Measurements from ENCODE around the gene FCAMR.

FCAMR gene

DNA sequence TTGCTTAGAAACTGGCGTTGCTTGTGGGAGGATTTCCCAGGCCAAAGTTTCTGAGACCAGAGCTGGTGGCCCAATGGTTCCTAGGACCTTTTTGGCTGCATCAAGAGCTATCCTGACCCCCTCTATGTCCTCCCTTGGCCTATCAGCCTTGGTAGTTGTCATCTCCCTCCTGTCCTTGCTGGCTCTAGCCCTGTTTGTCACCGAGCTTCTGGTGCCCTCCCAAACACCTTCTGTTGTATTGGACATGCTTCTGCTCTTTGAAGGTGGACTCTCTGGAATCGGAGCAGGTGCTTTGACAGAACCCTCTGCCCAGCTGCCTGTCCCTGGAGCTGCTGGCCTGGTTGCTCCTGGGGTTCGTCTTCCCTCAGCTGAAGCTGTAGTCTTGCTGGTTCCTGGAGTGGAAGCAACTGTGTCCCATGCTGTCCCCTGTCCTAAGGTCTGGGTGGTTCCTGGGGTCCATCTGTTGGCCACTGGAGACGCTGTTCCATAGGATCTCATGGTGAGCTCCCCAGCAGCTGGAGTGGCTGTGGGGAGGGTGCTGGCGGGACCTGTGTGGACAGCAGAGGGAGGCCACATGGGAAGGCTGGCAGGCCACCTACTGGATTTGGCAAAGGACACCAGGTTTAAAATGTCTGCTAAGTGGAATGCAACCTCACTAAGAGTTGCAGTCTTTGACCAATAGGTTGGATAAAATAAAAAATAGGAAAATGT, 9.4 kb downstream of the FCAMR start:
- DNase-seq (ENCODE audit: low read depth) = no peak

DNA sequence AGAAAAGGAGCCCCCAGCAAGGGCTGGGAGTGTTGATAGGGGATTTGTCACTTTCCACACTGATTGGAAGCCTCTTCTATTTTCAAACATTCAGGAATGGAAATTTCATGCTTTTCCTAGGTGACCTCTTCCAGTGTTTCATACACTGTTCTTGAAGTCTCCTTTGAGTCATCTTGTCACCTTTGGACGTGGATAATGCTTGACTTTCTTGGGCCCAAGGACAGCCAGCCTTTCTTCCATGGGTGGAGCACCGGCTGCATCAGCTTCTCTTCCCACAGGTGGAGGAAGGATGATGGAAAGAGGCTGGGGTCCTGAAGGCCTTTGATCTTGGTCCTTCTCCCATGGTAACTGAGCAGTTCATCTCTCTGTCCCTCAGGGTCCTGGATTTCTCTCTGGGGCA, 12.1 kb downstream of the FCAMR start:
- DNase-seq (ENCODE audit: low read depth) = no peak

DNA sequence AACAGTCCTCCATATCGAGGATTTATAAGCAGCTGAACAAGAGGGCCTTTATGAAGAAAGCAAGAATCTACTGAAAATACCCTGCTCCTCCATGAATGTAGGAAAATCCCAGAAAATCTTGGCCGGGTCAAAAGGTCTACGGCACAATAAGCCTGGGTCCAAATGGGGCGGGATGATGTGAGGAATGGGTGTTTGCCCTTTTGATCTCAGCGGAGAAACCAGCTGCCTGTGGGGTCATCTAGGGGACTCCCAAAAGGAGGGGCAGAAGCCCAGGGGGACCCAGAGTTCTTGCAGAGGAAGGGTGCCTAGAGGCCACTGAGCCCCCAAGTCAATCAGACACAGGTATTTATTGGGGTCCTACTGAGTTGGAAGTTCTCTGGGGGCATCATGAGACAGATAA, 12.6 kb downstream of the FCAMR start:
- no peak for DNase-seq (ENCODE audit: low read depth)

DNA sequence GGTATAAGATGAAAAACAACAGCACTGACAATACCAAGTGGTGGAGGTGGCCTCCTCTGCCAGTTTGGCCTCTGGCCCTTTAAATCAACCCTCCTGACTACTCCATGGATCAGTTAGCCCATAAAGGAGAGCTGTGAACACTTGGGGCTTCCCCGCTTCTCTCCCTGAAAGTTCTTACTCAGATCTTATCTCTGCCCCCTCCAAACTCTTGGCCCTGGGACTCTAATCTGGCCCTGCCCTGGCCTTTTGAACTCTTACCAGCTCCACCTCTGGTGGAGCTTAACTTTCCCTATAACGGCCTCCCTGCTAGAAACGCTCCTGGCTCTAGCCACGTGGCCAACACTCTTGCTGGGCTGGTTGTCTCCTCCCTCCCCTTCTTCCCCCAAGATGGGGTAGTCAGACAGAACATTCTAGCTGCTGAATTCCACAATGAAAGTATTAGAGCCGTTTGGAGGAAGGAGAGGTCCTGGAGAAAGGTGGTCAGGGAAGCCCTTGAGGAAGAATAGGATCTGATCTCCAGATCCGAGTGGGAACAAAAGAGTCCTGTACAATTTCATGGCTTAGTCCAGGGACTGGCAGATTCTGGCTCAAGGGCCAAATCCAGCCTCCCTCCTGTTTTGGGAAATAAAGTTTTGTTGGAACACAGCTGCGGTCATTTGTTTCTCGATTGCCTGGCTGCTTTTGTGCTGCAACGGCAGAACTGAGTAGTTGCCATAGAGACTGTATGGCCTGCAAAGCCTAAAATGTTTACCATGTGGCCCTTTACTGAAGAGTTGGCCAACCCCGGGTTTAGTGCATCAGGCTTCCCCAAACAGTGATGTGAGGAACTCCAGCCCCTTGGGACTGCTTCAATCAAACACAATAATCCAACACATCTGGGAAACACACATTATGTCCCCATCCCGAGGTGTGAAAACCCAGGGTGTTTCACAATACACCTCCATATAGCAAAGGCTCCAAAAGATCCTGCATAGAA, 14.5 kb downstream of the FCAMR start:
- DNase-seq (ENCODE audit: low read depth) = no peak

DNA sequence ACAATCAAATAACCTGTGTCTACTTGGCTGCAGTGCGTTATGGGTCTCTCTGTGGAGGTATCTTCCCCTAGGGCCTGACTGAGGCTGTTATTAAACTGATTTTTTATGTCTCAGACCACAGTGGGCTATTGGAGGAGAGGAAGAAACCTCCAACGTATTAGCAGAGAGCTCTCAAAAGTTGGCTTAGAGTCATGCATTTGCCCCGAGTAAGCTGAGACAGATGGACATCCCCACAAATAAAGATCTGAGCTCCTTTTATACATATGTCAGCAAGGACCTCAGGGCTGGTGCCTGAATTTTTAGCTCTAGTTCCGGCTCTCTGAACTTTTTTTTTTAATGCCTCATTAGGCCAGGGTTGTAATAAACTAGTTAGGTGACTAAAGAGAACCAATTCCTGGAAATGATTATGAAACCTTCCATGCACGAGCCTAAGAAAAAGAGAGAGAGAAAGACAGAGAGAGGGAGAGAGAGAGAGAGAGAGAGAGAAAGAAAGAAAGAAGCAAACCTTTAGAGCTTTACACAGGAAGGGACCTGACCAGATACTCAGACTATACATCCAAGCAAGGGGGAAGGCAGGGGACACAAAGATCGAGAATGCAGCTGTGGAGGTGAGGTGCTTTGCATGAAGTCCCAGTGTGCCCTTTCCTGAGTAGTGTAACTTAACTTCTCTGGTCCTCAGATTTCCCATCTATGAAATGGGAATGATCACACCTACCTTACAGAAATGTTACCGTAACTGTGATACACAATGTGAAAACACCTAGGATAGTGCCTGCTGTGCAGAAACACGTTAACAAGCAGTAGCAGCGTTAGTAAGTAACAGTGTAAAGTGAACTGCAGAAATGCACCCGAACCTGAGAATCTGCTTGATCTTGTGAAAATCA, 15.6 kb downstream of the FCAMR start:
- no peak for DNase-seq (ENCODE audit: low read depth)

DNA sequence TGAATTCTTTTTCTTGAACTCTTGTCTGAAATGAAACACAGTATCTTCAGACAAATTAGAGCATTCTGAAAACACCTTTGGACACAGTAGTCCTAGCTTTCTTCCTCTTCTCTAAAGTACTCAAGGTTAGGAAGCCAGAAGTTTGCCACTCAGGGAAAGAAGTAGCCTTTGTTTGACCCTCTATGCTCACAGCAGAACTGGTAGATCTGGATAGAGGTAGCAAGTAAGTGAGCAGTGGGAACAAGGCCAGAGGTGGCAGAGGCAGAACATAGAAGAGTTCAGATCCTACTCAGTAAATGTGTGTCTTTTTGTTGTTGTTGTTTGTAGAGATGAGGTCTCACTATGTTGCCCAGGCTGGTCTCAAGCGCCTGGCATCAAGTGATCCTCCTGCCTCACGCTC, 16.6 kb downstream of the FCAMR start:
- no peak for DNase-seq (ENCODE audit: low read depth)

DNA sequence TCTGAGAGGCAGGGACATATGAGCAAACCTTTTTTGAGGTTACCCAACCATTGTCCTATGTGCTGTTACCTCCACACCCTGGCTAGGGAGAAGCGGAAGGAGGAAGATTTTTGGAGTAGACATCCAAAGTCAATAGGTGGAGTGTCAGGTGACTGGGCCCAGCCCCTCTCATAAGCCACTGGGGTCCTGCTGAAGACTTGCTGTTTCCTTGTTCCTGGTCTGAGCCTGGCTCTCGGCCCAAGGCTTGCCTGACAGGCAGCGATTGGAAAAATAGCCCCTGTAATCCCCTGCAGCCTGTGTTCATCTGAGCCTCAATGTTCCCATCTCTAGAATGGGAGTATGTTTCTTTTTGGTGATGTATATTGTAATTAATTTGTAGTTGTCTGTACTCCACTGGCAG, 17.1 kb downstream of the FCAMR start:
- no peak for DNase-seq (ENCODE audit: low read depth)

DNA sequence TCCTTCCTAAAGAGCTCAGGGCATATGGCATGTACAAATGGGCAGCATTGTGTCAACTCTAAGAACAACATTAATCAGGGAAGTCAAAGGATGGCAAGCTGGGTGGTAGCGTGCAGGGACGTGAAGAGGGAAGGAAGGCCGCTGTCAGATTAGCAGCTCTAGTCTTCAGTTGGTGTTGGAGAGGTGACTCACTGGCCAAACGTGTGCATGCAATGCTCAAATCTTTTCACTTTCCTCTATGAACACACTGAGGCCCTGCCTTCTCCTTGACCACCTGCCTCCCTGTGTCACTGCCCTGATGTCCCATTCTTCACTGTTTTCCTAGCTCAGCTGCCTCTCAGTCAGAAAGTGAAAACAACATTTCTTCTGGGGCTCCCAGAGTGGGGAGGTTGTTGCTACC, 18.1 kb downstream of the FCAMR start:
- no peak for DNase-seq (ENCODE audit: low read depth)

DNA sequence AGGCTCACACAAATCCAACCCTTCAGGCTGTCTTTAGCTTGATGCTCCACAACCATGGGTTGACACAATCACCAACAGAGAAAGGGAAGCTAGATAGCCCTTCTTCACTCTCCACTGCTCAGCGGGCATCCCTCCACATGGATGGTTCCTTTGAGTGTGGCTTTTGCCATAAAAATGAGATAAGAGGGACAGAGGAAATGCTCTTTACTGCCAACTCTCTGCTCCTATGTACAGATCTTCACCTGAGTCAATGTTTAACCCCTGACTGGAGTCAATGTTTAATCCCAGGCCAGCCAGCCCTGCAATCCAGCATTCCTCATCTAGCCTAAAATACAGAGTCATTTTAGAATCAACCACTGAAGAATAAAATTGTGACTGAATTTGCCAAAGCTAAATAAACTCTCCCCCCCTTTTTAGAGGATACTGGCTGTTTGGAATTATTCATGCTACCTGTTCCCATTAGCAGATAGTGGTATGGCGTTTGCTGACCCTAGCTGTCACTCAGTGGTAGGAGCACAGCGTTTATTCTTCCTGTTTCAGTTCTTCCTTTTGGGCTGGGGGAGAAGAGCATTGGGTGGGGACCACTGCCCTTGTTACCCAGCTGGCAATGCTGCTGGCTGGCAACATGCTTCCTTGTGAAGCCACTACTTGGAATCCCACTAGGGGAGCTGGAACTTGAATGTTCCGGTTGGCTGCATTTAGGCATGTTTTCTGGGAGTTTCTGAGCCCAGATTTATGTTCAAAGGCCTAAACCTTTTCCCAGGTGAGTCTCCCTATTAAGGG, 18.8 kb downstream of the FCAMR start:
- DNase-seq (ENCODE audit: low read depth) = no peak

DNA sequence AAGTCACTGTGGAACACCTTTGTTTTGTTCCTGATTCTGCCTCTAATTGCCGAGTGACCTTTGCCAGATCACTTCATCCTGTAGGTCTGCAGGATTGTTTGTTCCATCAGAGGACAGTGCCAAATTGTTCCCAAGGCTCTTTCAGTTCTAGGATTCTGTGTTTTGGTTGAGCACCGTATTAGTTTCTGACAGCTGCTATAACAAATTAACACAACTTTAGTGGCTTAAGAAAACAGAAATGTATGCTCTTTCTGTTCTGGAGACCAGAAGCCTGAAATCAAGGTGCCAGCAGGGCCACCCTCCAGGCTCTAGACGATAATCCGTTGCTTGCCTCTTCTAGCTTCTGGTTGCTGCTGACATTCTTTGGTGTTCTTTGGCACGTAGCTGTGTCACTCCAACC, 20.6 kb downstream of the FCAMR start:
- DNase-seq (ENCODE audit: low read depth) = no peak

DNA sequence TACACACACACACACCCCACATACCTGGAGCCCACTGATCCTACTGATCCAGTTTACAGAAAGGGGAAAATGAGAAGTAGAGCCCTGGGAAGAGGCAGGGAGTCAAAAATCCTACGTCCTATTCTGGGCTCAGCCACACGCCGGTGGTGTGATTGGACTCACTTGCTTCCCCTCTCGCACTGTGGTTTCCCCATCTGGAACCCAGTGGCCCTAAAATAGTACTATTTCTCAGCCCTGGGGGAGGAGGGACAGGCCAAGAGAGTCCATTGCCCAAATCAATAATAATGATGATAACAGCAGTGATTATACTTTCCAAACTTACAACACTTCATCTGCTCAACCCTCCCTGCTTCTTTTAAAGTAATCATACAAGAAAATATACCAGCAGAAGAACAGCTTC, 21.1 kb downstream of the FCAMR start:
- no peak for DNase-seq (ENCODE audit: low read depth)

DNA sequence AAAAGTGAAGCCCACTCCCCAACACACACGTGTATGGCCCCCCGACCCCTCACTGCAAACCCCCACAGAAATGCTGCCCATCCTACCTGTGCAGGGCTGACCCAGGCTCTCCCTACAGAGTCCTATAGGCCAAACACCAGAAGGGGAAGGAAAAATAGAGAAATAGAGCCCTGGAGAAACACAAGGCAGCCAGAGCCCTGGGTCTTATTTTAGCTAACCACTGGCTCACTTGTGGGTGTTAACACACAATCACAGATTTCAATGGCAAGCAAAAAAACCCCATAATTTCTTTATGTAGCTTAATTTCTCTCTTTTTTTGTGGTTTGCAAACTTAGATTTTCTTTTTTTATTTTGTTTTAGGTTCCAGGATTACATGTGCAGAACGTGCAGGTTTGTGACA, 23.0 kb downstream of the FCAMR start:
- DNase-seq (ENCODE audit: low read depth) = no peak

DNA sequence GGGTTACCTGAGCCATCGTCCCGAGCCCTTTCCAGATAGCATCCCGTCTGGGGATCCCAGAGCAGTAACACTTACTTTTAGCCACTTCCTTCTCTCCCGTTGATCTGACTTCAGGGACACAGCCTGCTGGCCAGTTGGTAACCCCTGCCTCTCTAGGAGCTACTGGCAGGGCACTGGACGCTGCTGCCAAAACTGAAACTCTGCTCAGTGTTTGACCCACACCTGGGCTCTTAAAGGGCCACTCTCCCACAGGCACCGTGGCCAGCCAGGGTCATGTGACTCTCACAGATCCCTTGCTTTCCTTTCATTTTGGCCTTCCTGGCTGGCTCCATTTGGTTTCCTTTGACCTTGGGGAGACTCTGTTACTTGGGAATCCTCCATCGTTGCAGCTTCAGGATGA, 24.0 kb downstream of the FCAMR start, which contains the start of gene PIGR:
PIGR (minus strand) TSS at position 206 of the 400 bp plus-strand sequence. CDS start 5,935 bp downstream, outside the sequence.
- DNase-seq (ENCODE audit: low read depth) = no peak

DNA sequence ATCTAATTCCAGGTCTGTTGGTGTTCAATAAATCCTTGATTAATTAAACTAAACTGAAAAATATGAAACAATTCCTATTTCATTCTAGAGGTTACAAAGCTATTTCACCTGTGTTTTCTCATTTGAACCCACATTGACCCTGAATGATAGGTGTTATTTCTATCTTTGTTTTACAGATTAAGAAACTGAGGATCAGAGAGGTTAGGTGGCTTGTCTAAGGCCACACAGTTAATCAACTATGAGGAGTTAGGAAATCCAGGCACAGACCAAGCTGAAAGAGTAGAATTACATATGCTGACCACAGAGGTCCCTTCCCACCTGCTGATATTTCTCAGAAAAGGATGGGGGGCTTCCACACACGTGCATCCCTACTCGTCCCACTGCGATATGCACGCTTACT, 24.5 kb downstream of the FCAMR start:
- no peak for DNase-seq (ENCODE audit: low read depth)

DNA sequence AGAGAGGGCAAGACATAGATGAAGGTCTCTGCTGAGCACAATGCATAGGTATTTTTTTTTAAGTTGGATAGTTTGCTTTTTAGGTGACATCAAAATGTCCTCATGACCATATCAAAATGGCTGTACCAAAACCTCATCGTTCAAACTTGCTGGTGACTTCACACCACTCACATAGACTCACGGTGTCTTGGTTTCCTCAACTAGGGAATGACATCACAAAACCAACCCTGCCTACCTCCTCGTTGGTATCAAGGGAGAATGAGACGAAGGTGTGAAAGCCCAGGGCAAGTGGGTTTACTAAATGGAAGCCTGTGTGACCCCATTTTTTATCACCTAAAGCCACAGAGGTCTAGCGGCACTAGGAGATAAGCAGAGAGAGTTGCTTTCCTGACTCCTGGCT, 25.6 kb downstream of the FCAMR start:
- no peak for DNase-seq (ENCODE audit: low read depth)

DNA sequence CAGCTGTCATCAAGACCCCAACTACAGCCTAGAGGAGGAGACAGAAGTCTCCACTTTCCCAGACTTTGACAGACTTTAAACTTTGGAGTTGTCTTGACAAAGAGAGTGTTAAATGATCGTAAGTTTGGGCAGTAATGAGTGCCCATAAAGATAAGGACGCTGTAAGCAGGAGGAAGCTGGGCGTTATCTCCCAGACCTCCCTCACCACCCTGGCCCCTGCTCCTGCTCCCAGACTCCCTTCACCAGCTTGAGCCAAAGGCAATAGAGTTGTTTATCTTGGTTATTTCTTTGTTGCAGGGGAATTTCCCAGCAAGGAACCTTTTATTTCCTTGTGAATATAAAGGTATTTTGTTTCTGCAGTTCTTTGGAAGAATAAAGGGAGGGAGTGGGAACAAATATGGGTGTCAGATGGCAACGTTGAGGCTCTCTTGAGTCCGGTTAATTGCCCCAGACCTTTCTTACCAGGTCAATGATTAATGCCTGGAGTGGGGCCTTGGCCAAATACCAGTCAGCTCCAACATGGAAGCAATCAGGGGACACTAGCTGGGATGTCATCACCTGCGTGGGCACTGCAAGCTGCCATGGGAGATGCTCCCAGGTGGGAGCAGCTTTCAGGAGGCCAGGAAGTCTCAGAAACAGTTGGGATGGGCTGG, 28.4 kb downstream of the FCAMR start:
- no peak for DNase-seq (ENCODE audit: low read depth)

DNA sequence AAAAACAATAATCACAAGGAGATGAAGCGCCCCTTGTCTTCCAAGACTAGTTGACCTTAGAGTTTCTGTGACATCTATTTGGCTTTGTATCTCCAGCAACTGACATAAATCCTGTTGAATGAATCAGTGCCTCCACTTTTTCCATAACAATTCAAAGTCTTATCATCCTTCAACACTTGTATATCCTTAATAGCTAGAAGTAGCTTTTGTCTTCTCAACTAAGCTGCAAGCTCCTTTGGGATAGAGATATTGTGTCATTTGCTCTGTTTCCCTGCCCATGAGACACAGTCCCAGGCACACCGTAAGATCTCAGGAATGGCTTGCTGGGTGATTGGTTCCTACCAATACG, 29.7 kb downstream of the FCAMR start:
- no peak for DNase-seq (ENCODE audit: low read depth)

DNA sequence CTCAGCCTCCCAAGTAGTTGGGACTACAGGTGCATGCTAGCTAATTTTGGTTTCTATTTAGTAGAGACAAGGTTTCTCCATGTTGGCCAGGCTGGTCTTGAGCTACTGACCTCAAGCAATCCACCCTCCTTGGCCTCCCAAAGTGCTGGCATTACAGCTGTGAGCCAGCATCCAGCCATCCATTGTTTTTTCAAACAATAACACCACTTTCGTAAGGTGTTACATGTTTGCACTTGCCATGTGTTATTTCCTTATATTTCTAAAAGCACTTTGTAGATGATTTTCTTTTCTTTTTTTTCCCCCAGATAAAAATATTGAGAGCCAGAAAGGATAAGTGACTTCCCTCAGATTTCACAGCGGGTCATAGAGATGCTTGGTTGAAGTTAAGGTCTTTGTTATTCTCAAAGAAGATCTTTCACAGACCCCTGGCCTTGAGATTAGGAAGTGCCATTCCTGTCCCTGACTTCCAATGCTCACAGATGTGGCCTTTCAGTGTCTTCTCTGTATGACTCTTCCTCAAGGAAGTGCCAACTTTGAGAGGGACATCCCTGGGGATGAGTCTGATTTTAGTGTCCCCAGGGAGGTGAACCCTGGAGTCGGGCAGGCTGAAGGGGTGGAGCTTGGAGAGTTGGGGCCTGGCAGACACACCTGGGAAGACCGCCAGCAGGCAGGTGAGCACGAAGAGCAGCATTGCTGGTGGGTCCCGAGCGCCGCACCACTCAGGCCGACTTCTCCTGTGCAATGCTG, 30.2 kb downstream of the FCAMR start:
- DNase-seq (ENCODE audit: low read depth) = no peak

DNA sequence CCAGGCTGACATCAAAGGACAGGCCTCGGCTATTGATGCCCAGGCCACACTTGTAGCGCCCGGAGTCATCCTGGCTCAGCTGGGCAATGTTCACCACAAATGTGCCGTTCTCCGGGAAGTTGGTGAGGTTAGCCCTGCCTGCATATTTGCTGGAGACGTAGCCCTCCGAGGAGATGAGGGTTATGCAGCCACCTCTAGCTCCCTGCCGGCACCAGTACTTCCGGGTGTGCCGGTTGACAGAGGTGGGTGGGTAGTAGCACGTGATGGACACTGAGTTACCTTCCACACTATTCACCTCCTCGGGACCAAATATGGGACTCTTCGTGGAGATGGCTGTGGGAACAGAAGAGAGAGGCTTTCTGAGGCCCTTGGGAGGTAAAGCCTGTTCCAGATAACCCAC, 31.1 kb downstream of the FCAMR start:
- DNase-seq (ENCODE audit: low read depth) = no peak

DNA sequence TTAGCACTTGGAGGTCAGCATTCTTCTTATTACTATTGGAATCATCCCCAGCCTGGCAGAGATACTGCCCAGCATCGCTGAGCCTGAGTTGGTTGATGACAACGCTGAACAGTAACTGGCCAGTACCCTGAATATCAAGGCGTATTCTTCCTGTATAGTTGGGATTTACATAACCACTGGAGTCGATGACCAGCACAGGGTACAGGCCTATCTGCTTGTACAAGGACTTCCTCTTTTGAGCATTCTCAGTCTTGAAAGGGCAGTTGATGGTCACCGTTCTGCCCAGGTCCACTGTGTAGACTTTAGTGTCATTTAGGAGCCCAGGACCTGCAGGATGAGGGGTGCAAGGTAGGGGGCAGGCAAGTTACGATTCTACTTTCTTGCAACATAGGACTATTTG, 32.8 kb downstream of the FCAMR start:
- DNase-seq (ENCODE audit: low read depth) = no peak

Data from HS-27A (cell line).